Ecto neural progenitor cell (in vitro differentiated cells): Measurements from ENCODE around the gene GRID1.

ENCODE experiments used
- DNase-seq: peaks from one replicate; pipeline ENCODE4 v3.0.0-alpha.2; 2018; ENCODE audit warnings: low spot score

Gene GRID1

GRCh38 chr10:86267286-86268195, 99.1 kb downstream of the GRID1 start:
- DNase-seq, result peak; percentile 48

GRCh38 chr10:86266446-86267242, 100.0 kb downstream of the GRID1 start:
- peak; percentile 32 for DNase-seq

GRCh38 chr10:86265895-86266259, 100.7 kb downstream of the GRID1 start:
- peak; percentile 25 for DNase-seq

GRCh38 chr10:86265236-86265894, 101.2 kb downstream of the GRID1 start:
- DNase-seq, result peak; percentile 42

- DNase-seq, result peak; percentile 47
Measured at GRCh38 chr10:86264481-86265231, 101.9 kb downstream of the GRID1 start.

GRCh38 chr10:86263907-86264306, 102.7 kb downstream of the GRID1 start:
- DNase-seq, result peak; percentile 23

GRCh38 chr10:86263209-86263608, 103.4 kb downstream of the GRID1 start:
- DNase-seq, result peak; percentile 32

GRCh38 chr10:86262688-86263181, 103.9 kb downstream of the GRID1 start:
- DNase-seq, result peak; percentile 44

GRCh38 chr10:86261941-86262687, 104.5 kb downstream of the GRID1 start:
- peak; percentile 55 for DNase-seq

GRCh38 chr10:86261470-86261869, 105.1 kb downstream of the GRID1 start:
- no peak for DNase-seq

GRCh38 chr10:86260564-86260963, 106.0 kb downstream of the GRID1 start:
- peak; percentile 36 for DNase-seq

- DNase-seq, result peak; percentile 19
Measured at GRCh38 chr10:86259901-86260562, 106.6 kb downstream of the GRID1 start.

GRCh38 chr10:86258941-86259340, 107.7 kb downstream of the GRID1 start:
- DNase-seq, result peak; percentile 43

GRCh38 chr10:86258499-86258898, 108.1 kb downstream of the GRID1 start:
- DNase-seq, result peak; percentile 13

- peak; percentile 15 for DNase-seq
Measured at GRCh38 chr10:86257683-86258082, 108.9 kb downstream of the GRID1 start.

GRCh38 chr10:86256690-86257315, 109.8 kb downstream of the GRID1 start:
- DNase-seq, result peak; percentile 22

- peak; percentile 30 for DNase-seq
Measured at GRCh38 chr10:86255405-86256251, 111.0 kb downstream of the GRID1 start.

- peak; percentile 39 for DNase-seq
Measured at GRCh38 chr10:86254526-86255174, 111.9 kb downstream of the GRID1 start.
